PFSK-1 (cell line): ENCODE data around the gene WDR37. TPM values are rescaled to one million over a fixed set of nuclear protein-coding genes. Genes with fewer than 3 reads are reported as not detected.

Experiments
- FOXP2 ChIP-seq: optimal IDR thresholded peaks from 2 replicates; pipeline ENCODE3; 2011; ENCODE audit warnings: borderline replicate concordance, control low read depth, inconsistent platforms; ENCODE audit not compliant: insufficient read depth; ENCODE audit errors: extremely low read length, extremely low read depth
- POLR2AphosphoS5 ChIP-seq: IDR thresholded peaks from 2 replicates; pipeline ENCODE4 v1.6.1; 2012; ENCODE audit warnings: low read depth, mild to moderate bottlenecking, control low read depth, low read length, moderate library complexity
- REST ChIP-seq, 2 experiments: IDR thresholded peaks; 2 replicates each; pipeline versions ENCODE4 v1.6.1 to v1.8.0; 2011 to 2012; ENCODE audit warnings: low read depth in 2 of 2, low read length in 2 of 2, control low read depth in 1 of 2, inconsistent platforms in 1 of 2, mild to moderate bottlenecking in 1 of 2, moderate library complexity in 1 of 2; ENCODE audit not compliant: insufficient read depth in 1 of 2
- SIN3A ChIP-seq: IDR thresholded peaks from 2 replicates; pipeline ENCODE4 v1.6.1; 2012; ENCODE audit warnings: mild to moderate bottlenecking, low read length, moderate library complexity, borderline replicate concordance; ENCODE audit not compliant: insufficient read depth
- TAF1 ChIP-seq: IDR thresholded peaks from 2 replicates; pipeline ENCODE4 v1.6.1; 2012; ENCODE audit warnings: low read length, control low read depth, borderline replicate concordance; ENCODE audit not compliant: insufficient read depth
- polyA plus RNA-seq: library from polyadenylated mRNA; unstranded; fragments of >200 nt; gene quantifications from one replicate; pipeline ENCODE4 v1.2.1, GENCODE V29; 2012; ENCODE audit warnings: low read depth, missing spikeins; ENCODE audit not compliant: insufficient read length

The WDR37 gene
- 8.9 TPM for polyA plus RNA-seq

- TF ChIP-seq POLR2AphosphoS5 = peak; percentile 55; the same call in 1 of the 2 replicates
- TF ChIP-seq FOXP2 = peak; percentile 57
- peak; percentile 73; the same call in 1 of the 2 replicates for TF ChIP-seq SIN3A
- peak; percentile 12; the same call in 1 of the 2 replicates for TF ChIP-seq TAF1
- TF ChIP-seq REST (IDR thresholded peaks at IDR 0.05; ENCODE audit: insufficient read depth in 1 of 2, low read depth in 2 of 2, low read length in 2 of 2) = no peak
Measured at GRCh38 chr10:1056326-1057105, at the start of gene WDR37. TSS of gene WDR37 (plus strand) at chr10:1056385. CDS start at chr10:1072156, 15,771 bp downstream.

GRCh38 chr10:1006573-1006972, 49.6 kb upstream of the WDR37 start:
- TF ChIP-seq SIN3A (no peak), TAF1 (no peak), POLR2AphosphoS5 (no peak), FOXP2 (no peak), REST (IDR thresholded peaks at IDR 0.05; ENCODE audit: insufficient read depth in 1 of 2, low read depth in 2 of 2, low read length in 2 of 2) (no peak)

- TF ChIP-seq POLR2AphosphoS5 = no peak
- TF ChIP-seq TAF1 = no peak
- no peak for TF ChIP-seq FOXP2
- no peak for TF ChIP-seq SIN3A
- TF ChIP-seq REST (IDR thresholded peaks at IDR 0.05; ENCODE audit: insufficient read depth in 1 of 2, low read depth in 2 of 2, low read length in 2 of 2) = no peak
Measured at GRCh38 chr10:1007583-1007982, 48.6 kb upstream of the WDR37 start.

- TF ChIP-seq FOXP2 = no peak
- TF ChIP-seq REST (IDR thresholded peaks at IDR 0.05; ENCODE audit: insufficient read depth in 1 of 2, low read depth in 2 of 2, low read length in 2 of 2) = no peak
- TF ChIP-seq SIN3A = no peak
- no peak for TF ChIP-seq POLR2AphosphoS5
- TF ChIP-seq TAF1 = no peak
Measured at GRCh38 chr10:1009071-1009494, 47.1 kb upstream of the WDR37 start.
